SK-N-SH (cell line): ENCODE results near the gene HOXC5. TPM values are rescaled to one million over a fixed set of nuclear protein-coding genes. Genes with fewer than 3 reads are reported as not detected.

Experiments
- CTCF ChIA-PET: fragments of 300-600, 350-600 bp; formaldehyde crosslinking; extraction: SDS; loops from one replicate; lab custom pipeline; 2021; lab: Yijun Ruan, JAX
- POLR2A ChIA-PET: fragments of 350-600 bp; sonication (Branson Sonifier 250); formaldehyde crosslinking; extraction: SDS; loops from one replicate; lab custom pipeline; 2020; ENCODE audit warnings: antibody characterized with exemption, inconsistent platforms; lab: Yijun Ruan, JAX
- DNase-seq: peaks from one replicate; pipeline ENCODE4 v3.0.0; 2012
- H2AFZ ChIP-seq: fragments of 200-600 bp; sonication (generic); 2 replicates; pipeline ENCODE4 v1.8.1; 2016; ENCODE audit warnings: antibody characterized with exemption, mild to moderate bottlenecking, low read depth
- H3F3A ChIP-seq: fragments of 200-600 bp; sonication (generic); replicated peaks from 2 replicates; pipeline ENCODE3; 2016; ENCODE audit warnings: antibody characterized with exemption, mild to moderate bottlenecking; ENCODE audit not compliant: insufficient read depth
- H3K27ac ChIP-seq, 2 experiments: fragments of 200-500 bp in 1 of 2; fragments of 200-600 bp in 1 of 2; sonication (Bioruptor generic) in 1 of 2; sonication (generic), shearing (Covaris generic) in 1 of 2; 2 replicates each; pipeline versions ENCODE4 v1.5.1 to v1.6.1; 2014 to 2016; ENCODE audit warnings: low read depth in 2 of 2, inconsistent platforms in 1 of 2, low read length in 1 of 2, mild to moderate bottlenecking in 1 of 2, mixed read lengths in 1 of 2
- H3K27me3 ChIP-seq: fragments of 200-600 bp; sonication (generic), shearing (Covaris generic); 2 replicates; pipeline ENCODE4 v1.6.1; 2016; ENCODE audit warnings: mixed run types; ENCODE audit not compliant: insufficient read depth
- H3K36me3 ChIP-seq, 2 experiments: fragments of 200-500 bp in 1 of 2; fragments of 200-600 bp in 1 of 2; sonication (Bioruptor generic) in 1 of 2; sonication (generic) in 1 of 2; replicated peaks in 1 of 2; 2 replicates each; pipeline versions ENCODE3 to v1.5.1; 2014 to 2016; ENCODE audit warnings: low read length in 1 of 2, mild to moderate bottlenecking in 1 of 2; ENCODE audit not compliant: insufficient read depth in 2 of 2, control insufficient read depth in 1 of 2
- H3K4me1 ChIP-seq, 2 experiments: fragments of 200-500 bp in 1 of 2; fragments of 200-600 bp in 1 of 2; sonication (Bioruptor generic) in 1 of 2; sonication (generic), shearing (Covaris generic) in 1 of 2; 2 replicates each; pipeline versions ENCODE4 v1.5.1 to v1.6.1; 2014 to 2016; ENCODE audit warnings: low read depth in 1 of 2, low read length in 1 of 2, mixed run types in 1 of 2; ENCODE audit not compliant: insufficient read depth in 2 of 2, control insufficient read depth in 1 of 2
- H3K4me2 ChIP-seq: fragments of 200-600 bp; sonication (generic), shearing (Covaris generic); 2 replicates; pipeline ENCODE4 v1.6.1; 2017; ENCODE audit warnings: mixed run types
- H3K4me3 ChIP-seq, 2 experiments: fragments of 200-500 bp in 1 of 2; fragments of 200-600 bp in 1 of 2; sonication (Bioruptor generic) in 1 of 2; sonication (generic), shearing (Covaris generic) in 1 of 2; 2 replicates each; pipeline versions ENCODE4 v1.5.1 to v1.8.1; 2014 to 2016; ENCODE audit warnings: low read depth in 2 of 2, inconsistent platforms in 1 of 2, low read length in 1 of 2, mild to moderate bottlenecking in 1 of 2, mixed read lengths in 1 of 2, moderate library complexity in 1 of 2
- H3K79me2 ChIP-seq: fragments of 200-600 bp; sonication (generic); 2 replicates; pipeline ENCODE4 v1.8.1; 2017; ENCODE audit warnings: mild to moderate bottlenecking; ENCODE audit not compliant: insufficient read depth
- H3K9ac ChIP-seq: fragments of 200-600 bp; sonication (generic); 2 replicates; pipeline ENCODE4 v1.6.1; 2017; ENCODE audit warnings: mixed run types
- H3K9me2 ChIP-seq: fragments of 200-600 bp; sonication (generic); 2 replicates; pipeline ENCODE4 v1.6.1; 2017; ENCODE audit warnings: mixed run types
- H3K9me3 ChIP-seq: fragments of 200-600 bp; sonication (generic); 2 replicates; pipeline ENCODE4 v1.6.1; 2017; ENCODE audit warnings: mixed run types, mild to moderate bottlenecking, moderate library complexity
- H4K20me1 ChIP-seq: fragments of 200-600 bp; sonication (generic); 2 replicates; pipeline ENCODE4 v1.6.1; 2017; ENCODE audit warnings: mild to moderate bottlenecking, mixed run types; ENCODE audit not compliant: insufficient read depth
- CHD2 ChIP-seq: fragments of 150-350 bp; IDR thresholded peaks from 2 replicates; pipeline ENCODE4 v1.6.1; 2018; ENCODE audit warnings: low read length; ENCODE audit not compliant: partially characterized antibody
- ELF1 ChIP-seq: IDR thresholded peaks from 2 replicates; pipeline ENCODE4 v1.4.0; 2012
- EZH2phosphoT487 ChIP-seq: fragments of 200-600 bp; sonication (generic); IDR thresholded peaks from 2 replicates; pipeline ENCODE4 v1.6.1; 2017; ENCODE audit warnings: low read depth, mixed run types, mild to moderate bottlenecking, antibody characterized with exemption, moderate library complexity, borderline replicate concordance
- FOSL2 ChIP-seq: IDR thresholded peaks from 2 replicates; pipeline ENCODE4 v1.4.0; 2012; ENCODE audit warnings: low read depth, mild to moderate bottlenecking, moderate library complexity, borderline replicate concordance
- FOXM1 ChIP-seq: IDR thresholded peaks from 2 replicates; pipeline ENCODE4 v1.4.0; 2012; ENCODE audit warnings: low read depth, mild to moderate bottlenecking
- GATA2 ChIP-seq: sonication (generic); formaldehyde crosslinking; IDR thresholded peaks from 2 replicates; pipeline ENCODE4 v1.5.0; 2020; ENCODE audit warnings: mild to moderate bottlenecking, missing genetic modification reagents
- JUND ChIP-seq: IDR thresholded peaks from 2 replicates; pipeline ENCODE4 v1.4.0; 2012
- NFIC ChIP-seq: IDR thresholded peaks from 2 replicates; pipeline ENCODE4 v1.4.0; 2012; ENCODE audit warnings: borderline replicate concordance
- RAD21 ChIP-seq: IDR thresholded peaks from 2 replicates; pipeline ENCODE4 v1.6.1; 2012; ENCODE audit warnings: mild to moderate bottlenecking, low read length
- RXRA ChIP-seq: IDR thresholded peaks from 2 replicates; pipeline ENCODE4 v1.4.0; 2012; ENCODE audit warnings: low read depth, mild to moderate bottlenecking, borderline replicate concordance
- TCF12 ChIP-seq: IDR thresholded peaks from 2 replicates; pipeline ENCODE4 v1.4.0; 2012
- WGBS: methylation state at CpG from one replicate; pipeline ENCODE4 v1.1.6; 2017; ENCODE audit warnings: low lambda C conversion rate; 5-methylcytosine and 5-hydroxymethylcytosine counted together
- polyA plus RNA-seq, 3 experiments: library from polyadenylated mRNA; depleted of rRNA; stranded (reverse); fragments of >200 nt; gene quantifications; 2 replicates each; pipeline ENCODE4 v1.2.3, GENCODE V29; 2012
- TF ChIP-seq, protein P1 (sequence below): IDR thresholded peaks from 2 replicates; pipeline ENCODE4 v1.4.0; 2012; ENCODE audit warnings: low read depth, borderline replicate concordance
- TF ChIP-seq, protein P2 (sequence below): IDR thresholded peaks from 2 replicates; pipeline ENCODE4 v1.6.1; 2012; ENCODE audit warnings: mild to moderate bottlenecking, low read depth, low read length, moderate library complexity
- TF ChIP-seq, protein P3 (sequence below): IDR thresholded peaks from 2 replicates; pipeline ENCODE4 v1.4.0; 2012; ENCODE audit warnings: low read depth
- TF ChIP-seq, protein P4 (sequence below): fragments of 150-350 bp; IDR thresholded peaks from 2 replicates; pipeline ENCODE4 v1.6.1; 2017; ENCODE audit warnings: antibody characterized with exemption, low read length, low read depth, borderline replicate concordance
- TF ChIP-seq, protein P5 (sequence below): IDR thresholded peaks from 2 replicates; pipeline ENCODE4; 2012

HOXC5 gene
- polyA plus RNA-seq, 1 of the 3 experiments (the other 2 are of a cell fraction), result 2.1 TPM

GRCh38 chr12:54058128-54058768, 25.4 kb downstream of the HOXC5 start:
- H3F3A ChIP-seq, result peaks cover 8% of the 10 kb centered on the region
- no peaks in the 10 kb centered on the region for H3K9me3 ChIP-seq
- no peak overlapping the region for H3K4me2 ChIP-seq
- H3K4me3 ChIP-seq, result no peak overlapping the region
- no peak overlapping the region for H2AFZ ChIP-seq
- H4K20me1 ChIP-seq, result no peaks in the 10 kb centered on the region
- H3K27ac ChIP-seq, result no peak overlapping the region
- peaks cover 0 to 6% of the 10 kb centered on the region in 2 experiments for H3K36me3 ChIP-seq
- no peak overlapping the region for H3K9ac ChIP-seq
- TF ChIP-seq, protein P1, sequence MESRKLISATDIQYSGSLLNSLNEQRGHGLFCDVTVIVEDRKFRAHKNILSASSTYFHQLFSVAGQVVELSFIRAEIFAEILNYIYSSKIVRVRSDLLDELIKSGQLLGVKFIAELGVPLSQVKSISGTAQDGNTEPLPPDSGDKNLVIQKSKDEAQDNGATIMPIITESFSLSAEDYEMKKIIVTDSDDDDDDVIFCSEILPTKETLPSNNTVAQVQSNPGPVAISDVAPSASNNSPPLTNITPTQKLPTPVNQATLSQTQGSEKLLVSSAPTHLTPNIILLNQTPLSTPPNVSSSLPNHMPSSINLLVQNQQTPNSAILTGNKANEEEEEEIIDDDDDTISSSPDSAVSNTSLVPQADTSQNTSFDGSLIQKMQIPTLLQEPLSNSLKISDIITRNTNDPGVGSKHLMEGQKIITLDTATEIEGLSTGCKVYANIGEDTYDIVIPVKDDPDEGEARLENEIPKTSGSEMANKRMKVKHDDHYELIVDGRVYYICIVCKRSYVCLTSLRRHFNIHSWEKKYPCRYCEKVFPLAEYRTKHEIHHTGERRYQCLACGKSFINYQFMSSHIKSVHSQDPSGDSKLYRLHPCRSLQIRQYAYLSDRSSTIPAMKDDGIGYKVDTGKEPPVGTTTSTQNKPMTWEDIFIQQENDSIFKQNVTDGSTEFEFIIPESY, result no peak
- TF ChIP-seq FOSL2, result no peak
- TF ChIP-seq EZH2phosphoT487, result no peak
- no peak for TF ChIP-seq TCF12
- no peak for TF ChIP-seq GATA2 (CRISPR knock-in tag)
- TF ChIP-seq RXRA, result no peak
- no peak for TF ChIP-seq JUND
- TF ChIP-seq NFIC, result no peak
- TF ChIP-seq ELF1, result no peak
- 91% methylated on average over 13 of the region's 14 CpGs for WGBS
- no peaks in the 10 kb centered on the region for H3K9me2 ChIP-seq
- no peak for DNase-seq
- no peaks in the 10 kb centered on the region for H3K27me3 ChIP-seq
- CTCF ChIA-PET, result interaction anchor here (1.2 to 2.1 kb wide), 5 partner anchors 26 to 143 kb away, joined by 3 to 11 read pairs (median 6); partner anchors contain the start of genes HOXC5 and SMUG1
- POLR2A ChIA-PET, result no interaction called here
- H3K79me2 ChIP-seq, result peaks cover 25% of the 10 kb centered on the region
- peaks cover 6 to 28% of the 10 kb centered on the region in 2 experiments; a peak in 2 of 4 replicates for H3K4me1 ChIP-seq

DNA sequence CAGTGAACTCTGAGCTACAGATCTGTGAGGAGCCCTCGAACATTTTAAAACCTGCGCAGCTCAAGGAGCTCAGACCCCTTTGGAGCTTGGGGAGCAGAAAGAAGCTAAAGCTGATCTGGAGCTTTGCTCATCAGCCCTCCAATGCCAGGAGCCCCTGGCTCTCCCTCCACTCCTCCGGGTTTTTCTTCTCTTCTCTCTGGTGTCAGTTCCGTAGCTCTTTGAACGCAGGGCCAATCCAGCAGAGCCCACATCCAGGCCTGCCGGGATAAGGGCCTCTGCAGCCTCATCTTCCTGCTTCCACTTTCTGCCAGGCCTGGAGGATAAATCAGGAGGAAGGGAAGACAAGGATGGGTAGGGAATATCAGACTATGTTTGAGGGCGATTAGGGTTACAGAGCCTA, 26.8 kb downstream of the HOXC5 start:
- no peak overlapping the region for H3K9ac ChIP-seq
- no peak overlapping the region for H3K27ac ChIP-seq
- CTCF ChIA-PET, result interaction anchor here (0.7 to 2.1 kb wide), 9 partner anchors 27 to 154 kb away, joined by 3 to 11 read pairs (median 3); partner anchors contain the start of gene HOXC5
- H3K4me2 ChIP-seq, result no peak overlapping the region
- H3K36me3 ChIP-seq, result peaks cover 0 to 6% of the 10 kb centered on the region in 2 experiments
- H3K27me3 ChIP-seq, result no peaks in the 10 kb centered on the region
- H4K20me1 ChIP-seq, result no peaks in the 10 kb centered on the region
- H3K79me2 ChIP-seq, result peaks cover 15% of the 10 kb centered on the region
- H3K9me3 ChIP-seq, result no peaks in the 10 kb centered on the region
- no peaks in the 10 kb centered on the region for H3K9me2 ChIP-seq
- H2AFZ ChIP-seq, result no peak overlapping the region
- peak; percentile 54 for DNase-seq
- POLR2A ChIA-PET, result interaction anchor here (0.9 kb wide), 1 partner anchor 9 kb away, joined by 3 read pairs; no protein-coding TSS in a partner anchor
- no peak overlapping the region for H3K4me3 ChIP-seq
- 82% methylated on average over 7 of the region's 7 CpGs for WGBS
- H3K4me1 ChIP-seq, result peaks cover 4 to 28% of the 10 kb centered on the region in 2 experiments; a peak in 2 of 4 replicates
- peaks cover 12% of the 10 kb centered on the region for H3F3A ChIP-seq
- TF ChIP-seq, protein P1, result no peak
- TF ChIP-seq RXRA (no peak), FOSL2 (no peak), CHD2 (no peak), RAD21 (no peak), FOXM1 (no peak), JUND (no peak)
- TF ChIP-seq, protein P2, sequence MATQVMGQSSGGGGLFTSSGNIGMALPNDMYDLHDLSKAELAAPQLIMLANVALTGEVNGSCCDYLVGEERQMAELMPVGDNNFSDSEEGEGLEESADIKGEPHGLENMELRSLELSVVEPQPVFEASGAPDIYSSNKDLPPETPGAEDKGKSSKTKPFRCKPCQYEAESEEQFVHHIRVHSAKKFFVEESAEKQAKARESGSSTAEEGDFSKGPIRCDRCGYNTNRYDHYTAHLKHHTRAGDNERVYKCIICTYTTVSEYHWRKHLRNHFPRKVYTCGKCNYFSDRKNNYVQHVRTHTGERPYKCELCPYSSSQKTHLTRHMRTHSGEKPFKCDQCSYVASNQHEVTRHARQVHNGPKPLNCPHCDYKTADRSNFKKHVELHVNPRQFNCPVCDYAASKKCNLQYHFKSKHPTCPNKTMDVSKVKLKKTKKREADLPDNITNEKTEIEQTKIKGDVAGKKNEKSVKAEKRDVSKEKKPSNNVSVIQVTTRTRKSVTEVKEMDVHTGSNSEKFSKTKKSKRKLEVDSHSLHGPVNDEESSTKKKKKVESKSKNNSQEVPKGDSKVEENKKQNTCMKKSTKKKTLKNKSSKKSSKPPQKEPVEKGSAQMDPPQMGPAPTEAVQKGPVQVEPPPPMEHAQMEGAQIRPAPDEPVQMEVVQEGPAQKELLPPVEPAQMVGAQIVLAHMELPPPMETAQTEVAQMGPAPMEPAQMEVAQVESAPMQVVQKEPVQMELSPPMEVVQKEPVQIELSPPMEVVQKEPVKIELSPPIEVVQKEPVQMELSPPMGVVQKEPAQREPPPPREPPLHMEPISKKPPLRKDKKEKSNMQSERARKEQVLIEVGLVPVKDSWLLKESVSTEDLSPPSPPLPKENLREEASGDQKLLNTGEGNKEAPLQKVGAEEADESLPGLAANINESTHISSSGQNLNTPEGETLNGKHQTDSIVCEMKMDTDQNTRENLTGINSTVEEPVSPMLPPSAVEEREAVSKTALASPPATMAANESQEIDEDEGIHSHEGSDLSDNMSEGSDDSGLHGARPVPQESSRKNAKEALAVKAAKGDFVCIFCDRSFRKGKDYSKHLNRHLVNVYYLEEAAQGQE, result no peak
- TF ChIP-seq, protein P3, sequence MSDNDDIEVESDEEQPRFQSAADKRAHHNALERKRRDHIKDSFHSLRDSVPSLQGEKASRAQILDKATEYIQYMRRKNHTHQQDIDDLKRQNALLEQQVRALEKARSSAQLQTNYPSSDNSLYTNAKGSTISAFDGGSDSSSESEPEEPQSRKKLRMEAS, result no peak
- TF ChIP-seq, protein P4, sequence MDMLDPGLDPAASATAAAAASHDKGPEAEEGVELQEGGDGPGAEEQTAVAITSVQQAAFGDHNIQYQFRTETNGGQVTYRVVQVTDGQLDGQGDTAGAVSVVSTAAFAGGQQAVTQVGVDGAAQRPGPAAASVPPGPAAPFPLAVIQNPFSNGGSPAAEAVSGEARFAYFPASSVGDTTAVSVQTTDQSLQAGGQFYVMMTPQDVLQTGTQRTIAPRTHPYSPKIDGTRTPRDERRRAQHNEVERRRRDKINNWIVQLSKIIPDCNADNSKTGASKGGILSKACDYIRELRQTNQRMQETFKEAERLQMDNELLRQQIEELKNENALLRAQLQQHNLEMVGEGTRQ, result no peak
- TF ChIP-seq, protein P5, sequence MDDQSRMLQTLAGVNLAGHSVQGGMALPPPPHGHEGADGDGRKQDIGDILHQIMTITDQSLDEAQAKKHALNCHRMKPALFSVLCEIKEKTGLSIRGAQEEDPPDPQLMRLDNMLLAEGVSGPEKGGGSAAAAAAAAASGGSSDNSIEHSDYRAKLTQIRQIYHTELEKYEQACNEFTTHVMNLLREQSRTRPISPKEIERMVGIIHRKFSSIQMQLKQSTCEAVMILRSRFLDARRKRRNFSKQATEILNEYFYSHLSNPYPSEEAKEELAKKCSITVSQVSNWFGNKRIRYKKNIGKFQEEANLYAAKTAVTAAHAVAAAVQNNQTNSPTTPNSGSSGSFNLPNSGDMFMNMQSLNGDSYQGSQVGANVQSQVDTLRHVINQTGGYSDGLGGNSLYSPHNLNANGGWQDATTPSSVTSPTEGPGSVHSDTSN, result no peak
